Germinal center (tissue), 1 donor: Measurements from ENCODE around the gene ASTL.

Experiments used
- DNase-seq: peaks from one replicate; pipeline ENCODE4 v3.0.0; 2012; ENCODE audit warnings: mixed read lengths, low spot score

The ASTL gene

DNA sequence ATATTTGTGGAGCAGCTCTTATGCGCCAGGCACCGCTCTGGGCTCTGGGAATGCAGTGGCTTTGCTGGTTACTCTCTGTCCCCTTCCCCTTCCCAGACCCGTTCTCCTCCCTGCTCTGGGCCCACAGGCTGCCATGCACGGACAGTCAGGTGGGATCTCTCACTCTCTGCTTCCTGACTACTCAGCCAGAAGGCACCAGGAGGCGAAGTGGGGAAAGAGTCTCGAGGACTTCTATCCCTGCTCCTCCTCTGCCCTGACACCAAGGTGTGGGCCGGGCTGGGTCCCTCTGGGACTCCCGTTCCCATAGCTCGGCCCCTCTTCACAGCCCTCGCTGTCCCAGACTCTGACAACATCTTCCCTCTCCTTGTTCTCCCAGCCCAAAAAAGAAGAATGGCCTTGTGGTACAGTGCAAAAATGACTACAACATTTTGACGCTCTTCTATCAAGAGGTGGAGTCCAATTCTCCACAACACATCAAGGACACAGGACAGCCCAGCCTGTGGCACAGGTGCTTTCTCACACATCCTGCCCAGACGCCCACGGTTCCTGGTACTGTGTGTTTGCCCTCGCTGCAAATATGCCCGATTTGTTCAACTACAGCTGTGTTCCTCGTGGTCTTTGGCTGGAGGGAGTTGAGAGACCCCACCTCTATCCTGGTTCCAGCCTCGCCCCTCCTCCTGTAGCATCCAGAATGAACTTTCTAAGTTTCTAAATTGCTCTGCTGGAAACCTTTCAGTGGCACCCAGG lies 21.0 kb upstream of the ASTL start:
- peak; percentile 33 for DNase-seq

DNA sequence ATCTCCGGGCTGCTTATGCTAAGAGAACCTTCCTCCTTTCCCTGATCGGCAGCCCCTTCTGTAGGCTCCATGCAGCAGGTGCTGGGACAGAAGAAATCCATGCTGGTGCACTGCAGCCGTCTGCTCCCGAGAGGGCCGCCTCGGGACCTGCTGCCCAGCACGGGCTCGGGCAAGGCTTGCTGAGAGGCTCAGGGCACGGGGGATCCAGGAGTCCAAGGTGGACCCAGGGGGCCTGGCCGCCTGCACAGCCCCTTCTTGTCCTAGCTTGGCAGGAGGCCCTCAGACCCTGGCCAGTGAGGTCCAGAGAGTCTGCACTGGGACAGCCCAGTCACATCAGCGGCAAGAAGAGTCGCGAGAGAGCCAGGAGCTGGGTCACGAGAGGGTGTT lies 20.2 kb upstream of the ASTL start:
- DNase-seq, result no peak

DNA sequence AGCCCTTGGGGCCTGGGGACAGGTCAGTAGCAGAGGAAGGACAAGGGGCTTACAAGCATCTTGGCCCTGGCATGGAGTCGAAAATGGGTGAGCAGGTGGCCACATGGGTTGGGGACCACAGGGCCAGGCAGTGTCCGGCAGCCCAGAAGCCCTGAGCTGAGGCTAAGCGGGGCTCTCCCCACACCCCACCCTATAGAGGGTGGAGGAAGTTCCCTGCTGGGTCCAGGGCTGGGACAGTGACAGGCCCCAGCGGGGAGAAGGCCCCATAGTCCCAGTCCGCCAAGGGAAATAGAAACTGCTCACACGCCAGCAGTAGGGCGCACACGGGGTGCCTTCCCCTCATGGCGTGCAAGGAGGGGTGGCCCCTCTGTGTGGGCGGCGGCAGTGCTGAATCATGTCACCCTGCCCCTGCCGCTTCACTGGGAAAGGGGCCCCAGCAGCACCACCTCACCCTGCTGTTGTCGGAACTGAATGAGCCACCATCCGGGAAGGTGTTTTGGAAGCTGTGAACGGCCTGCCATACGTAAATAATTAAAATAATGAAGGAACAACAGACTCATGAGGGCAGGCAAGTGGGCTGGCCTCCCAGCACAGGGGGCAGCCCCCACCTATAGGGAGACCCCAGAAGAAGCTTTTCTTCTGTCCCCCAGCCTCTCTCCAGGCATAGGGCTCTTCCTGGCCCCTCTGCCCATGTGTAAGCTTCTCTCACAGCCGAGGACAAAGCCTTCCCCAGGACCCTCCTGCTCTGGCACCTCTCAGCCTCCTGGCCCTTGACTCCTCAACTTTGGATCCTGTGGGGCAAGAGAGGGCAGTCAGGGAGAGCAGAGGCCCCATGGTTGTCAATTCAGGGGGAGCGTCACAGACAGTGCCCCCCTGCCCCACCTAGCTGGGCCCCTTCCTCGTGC lies 19.6 kb upstream of the ASTL start:
- DNase-seq, result peak; percentile 68

DNA sequence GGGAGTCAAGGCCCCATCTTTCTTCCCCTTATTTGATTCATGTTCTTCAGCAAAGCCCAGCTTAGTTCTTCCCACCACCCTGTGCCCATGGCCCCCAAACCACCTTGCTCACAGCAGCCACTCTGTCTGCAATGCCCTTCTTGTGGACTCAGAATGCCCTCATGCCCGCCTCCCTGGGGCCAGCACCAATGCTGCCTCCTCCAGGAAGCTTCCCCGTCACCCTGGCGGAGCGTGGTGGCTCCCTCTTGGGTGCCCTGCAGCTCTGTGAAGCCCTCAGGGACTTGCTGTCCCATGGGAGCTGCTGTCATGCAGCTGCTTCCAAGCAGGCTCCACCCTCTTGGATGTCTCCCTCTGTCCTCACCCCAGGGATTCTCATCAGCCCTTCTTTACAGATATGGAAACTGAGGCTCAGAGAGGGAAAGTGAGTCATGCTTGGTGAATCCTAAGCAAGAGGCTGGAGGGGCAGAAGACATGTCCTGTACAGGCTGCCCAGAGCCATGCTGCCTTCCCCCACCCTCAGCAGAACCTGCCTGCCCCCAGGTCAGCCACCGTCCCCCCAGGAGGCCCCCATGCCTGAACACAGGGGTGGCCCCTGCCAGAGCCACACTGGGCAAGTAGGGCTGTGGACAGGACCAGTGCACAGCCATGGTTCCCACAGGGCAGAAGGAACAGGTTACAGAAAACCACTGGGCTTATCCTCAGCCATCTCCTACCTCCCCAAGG lies 18.8 kb upstream of the ASTL start:
- DNase-seq, result peak; percentile 81

DNA sequence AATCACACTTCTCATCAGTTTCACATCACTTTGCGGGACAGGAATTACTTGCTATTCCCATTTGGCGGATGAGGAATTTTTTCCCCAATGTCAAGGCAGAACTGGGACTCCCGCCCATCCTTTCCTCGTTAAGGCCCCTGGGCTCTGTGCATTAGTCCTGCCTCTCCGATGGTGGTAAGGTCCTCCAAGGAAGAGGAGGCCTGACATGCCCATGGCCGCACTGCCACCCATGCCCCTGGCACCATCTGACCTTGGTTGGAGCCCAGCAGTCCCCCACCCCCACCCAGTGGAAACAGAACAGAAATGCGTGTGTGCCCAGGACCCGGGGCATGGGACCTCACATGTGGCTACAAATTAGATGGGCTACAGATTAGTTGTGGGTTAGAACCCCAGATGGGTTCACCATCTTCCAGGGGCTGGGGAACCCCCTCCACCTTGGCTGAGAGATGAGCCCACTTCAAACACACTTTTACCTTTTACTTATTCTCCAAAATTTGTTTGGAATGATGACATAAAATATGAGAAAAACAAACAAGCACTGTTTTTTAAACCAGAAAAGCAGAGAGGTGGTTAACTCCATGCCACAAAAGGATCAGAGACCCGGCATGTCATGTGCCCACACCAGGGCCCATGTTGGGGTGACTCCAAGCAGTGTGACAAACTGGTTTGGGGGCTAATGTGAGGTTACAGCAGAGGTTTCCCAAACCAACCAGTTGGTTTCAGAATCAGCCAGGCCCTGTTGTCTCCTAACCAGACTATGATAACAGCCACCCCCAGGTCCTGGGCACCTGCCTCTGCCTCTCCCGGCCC lies 17.9 kb upstream of the ASTL start:
- DNase-seq, result peak; percentile 12

DNA sequence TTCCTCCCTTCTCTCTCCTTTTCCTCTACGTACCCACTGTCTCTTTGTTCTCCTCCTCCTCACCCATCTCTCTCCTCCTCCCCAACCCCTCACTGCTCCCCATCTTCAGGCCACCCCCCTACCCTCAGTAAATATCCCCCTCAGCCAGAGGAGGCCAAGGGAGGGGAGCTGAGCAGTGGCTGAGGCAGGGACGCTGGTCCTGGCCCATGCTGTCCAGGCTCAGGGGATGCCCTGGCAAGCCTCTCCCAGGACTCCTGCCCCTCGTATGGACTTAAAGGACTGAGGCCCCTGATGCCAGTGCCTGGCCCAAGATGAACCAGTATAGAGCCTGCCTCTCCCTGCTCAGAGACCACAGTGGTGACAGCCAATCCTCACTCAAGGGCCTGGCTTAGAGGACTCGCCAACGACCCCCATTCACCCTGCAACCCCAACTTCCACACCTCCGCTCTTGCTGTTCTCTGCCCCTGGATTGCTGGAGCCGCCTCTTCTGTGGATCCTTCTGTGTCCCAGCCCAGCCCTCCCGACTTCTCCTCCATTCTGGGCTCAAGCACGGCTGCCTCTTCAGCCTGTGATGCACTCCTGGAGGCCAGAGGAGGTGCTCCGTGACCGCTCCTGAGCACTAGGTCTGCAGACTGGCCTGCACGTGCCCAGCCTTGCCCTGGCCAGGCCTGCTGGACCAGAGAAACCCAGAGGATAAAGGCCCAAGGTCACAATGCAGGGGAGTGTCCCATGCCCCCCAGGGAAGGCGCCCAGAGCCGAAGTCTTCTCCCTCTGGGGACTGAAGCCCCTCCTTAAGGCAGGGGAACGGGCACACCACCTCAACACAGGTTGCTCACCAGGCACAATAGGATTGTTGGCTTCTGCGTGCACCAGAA lies 16.4 kb upstream of the ASTL start:
- DNase-seq, result no peak

DNA sequence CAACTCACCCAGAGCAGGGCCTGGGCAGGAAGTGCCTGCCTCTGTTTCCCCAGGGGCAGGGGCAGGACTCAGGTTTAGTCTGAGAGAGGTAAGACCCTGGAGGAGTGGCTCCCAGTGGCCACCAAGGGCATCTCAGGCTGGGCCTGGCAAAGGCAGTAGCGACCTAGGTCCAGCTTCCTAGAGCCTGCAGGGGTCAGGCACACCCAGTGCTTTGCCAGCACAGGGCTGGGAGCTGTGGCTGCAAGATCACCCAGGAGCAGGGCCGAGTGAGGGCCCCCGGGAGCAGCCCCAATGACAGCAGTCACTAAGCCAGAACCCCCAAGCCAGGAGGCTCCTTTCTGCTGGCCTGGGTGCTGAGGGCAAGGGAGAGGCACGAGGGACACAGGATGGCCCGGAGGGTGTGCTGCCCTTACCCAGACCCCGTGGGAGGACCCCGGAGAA lies 15.7 kb upstream of the ASTL start:
- DNase-seq, result no peak

DNA sequence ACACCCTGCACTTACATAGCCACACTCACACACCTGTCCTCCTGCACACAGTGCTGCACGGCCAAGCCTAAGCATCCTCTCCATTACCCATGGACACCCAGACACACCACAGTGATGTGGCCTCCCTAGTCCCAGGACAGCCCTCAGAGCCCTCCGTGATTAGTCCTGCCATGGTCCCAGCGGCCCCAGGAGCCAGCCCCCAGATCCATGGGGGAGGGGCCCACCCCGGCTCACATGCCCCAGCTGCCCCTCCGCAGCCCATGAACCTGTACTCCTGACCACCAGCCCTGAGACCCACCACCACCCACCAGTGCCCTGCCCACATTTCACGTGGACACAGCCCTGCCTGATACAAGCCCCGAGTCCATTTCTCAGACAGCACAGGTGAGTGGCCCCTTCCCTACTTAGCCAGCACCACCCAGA lies 15.0 kb upstream of the ASTL start:
- no peak for DNase-seq

DNA sequence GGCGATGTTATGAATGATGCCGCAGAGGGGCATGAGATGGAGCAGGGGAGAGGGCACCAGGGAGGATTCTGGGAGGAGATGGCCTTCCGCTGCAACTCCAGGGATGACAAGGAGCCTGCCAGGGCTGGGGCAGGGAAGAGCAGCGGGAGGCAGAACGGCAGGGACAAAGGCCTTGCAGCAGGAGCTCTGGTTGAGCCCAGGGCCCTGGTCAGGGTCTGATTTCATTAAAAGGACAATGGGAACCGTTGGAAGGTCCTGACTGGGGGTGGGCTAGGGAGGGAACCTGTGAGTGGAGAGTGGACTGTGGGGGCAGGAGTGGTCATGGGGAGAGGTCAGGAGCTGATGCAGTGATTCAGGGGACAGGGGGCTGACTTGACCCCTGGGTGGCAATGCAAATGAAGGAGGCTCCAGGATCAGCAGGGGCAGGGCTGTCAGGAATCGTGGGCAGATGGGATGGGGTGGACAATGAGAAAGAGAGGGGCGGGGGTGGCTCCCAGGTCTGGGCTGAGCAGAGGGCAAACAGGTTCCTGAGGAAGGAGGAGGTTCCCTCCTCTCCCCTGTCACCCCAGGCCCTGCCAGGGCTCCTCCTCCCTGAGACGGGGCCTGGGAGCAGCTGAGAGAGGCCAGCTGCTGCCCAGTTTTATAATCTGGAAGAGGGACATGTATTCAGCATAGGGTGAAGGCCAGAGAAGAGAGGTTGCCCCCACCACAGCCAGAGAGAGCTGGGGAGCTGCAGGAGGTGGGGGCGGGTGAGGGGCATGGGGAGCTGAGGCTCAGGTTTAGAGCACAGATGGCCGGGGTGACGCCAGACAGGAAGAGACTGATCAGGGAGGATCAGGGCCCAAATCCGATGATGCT lies 14.2 kb upstream of the ASTL start:
- no peak for DNase-seq

DNA sequence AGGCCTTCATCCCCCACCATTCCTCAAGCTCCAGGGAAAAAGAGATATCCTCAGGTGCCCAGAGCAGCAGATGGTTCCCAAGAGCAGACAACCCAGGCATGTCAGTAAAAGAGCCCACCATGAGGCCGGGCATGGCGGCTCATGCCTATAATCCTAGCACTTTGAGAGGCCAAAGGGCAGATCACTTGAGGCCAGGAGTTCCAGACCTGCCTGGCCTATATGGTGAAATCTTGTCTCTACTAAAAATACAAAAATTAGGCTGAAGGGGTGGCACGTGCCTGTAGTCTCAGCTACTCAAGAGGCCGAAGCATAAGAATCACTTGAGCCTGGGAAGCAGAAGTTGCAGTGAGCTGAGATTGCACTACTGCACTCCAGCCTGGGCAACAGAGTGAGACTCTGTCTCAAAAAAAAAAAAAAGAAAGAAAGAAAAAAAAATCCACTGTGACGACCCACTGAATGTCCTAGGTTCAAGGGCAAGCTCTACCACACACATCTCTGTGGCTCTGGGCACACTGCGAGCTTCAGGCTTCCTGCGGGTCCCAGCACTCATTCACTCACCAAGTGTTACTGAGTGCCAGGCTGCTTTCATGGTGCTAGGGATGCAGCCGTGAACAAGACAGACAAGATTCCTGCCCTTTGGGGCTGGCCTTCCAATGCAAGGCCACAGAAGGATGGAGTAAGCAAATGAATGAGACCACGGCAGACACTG lies 13.4 kb upstream of the ASTL start:
- no peak for DNase-seq

DNA sequence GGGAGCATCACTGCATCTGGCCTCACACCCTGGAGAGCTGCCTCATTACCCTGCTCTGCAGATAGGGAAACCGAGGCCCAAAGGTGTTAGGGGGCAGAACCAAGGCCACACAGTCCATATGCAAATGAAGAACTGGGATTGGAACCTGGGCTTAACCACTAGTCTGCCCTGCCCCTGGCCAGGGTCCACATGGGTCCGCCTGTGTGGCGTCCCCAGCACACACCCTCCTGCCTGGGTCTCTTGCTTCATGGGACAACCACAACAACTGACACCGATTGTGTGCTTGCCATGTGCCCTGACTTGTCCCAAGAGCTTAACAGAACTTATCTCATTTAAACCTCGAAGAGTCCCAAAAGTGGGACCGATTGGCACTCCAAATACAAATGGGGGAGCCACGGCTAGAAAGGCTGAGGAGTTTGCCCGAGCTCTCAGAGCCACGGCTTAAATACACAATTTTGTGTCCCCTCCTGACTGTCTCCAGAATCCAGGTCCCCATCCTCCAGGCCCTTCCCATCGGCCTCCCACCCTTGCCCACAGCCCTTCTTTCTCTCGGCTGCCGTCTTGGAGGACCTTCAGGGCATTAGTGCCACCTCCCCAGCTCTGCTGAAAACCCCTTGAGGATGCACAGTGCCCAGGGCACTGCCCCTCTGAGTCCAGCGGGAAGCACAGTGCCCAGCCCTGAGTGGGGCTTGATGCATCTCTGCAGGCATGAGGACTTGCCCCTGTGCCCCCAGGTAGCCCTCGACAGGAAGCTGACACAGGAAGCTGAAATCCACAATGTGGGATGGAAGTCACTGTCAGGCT lies 12.7 kb upstream of the ASTL start:
- no peak for DNase-seq

DNA sequence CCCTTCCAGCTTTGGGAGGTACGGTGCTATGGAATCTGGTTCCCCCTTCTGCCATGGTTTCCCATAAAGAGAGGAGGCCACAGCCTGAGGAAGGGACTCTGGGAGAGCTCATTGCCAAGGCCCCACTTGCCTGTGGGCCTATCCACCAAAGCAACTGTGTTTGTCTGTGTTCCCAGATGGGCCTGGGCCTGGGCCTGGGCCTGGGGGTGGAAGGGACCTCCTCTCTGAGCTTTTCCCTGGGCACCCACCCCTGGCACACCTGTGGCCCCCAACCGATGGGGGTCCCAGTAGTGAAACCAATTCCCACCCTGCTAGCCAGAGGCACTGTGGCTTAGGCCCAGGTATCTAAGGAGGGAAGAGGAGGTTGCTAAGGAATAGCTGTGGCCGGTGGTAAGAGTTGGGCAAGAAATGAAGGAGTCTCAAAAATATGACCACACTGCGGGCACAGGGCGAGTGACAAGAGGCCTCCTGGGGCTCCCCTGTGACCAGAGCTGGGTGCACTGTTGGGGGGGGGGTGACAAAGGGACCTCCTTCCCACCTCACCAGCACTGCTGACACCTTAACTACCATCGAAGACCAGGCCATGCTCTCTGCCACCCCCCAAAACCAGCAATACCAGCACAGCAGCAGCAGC lies 11.8 kb upstream of the ASTL start:
- no peak for DNase-seq

DNA sequence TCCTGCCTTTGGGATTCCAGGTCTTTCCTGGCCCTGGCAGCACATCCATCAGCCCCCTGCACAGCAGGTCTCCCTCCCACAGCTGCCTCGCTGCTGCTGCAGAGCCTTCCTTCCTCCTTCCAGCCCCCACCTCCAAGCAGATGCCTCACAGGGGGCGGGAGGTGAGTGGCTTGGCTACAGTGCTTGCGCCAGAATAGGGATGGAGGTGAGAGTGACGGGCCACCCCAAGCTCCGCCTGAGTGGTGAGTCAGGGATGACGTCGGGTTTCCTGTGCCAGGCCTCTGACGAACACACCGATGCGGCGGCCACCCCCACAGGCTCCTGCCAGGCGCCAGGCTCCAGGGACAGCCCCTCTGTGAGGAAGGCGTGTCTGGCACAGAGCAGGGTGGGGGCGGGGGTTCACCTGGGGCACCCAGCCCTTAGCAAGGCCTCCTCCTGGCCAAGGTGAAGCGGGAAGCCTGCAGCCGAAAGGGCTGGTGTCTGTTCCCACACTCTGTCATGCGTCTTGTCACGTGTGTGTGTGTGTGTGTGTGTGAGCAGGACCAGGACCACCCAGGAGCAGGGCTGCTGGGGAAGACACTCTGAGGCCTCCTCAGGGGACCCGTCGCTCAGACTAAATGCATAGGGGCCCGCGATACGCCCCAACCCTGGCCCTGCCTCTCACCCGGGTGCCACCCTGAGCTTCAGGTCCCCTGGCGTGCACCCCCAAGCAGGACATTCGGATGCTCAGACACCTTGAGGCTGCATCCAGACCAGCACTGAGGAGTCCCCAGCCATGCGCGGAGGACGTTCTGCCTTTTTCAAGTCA lies 10.3 kb upstream of the ASTL start:
- peak; percentile 85 for DNase-seq

DNA sequence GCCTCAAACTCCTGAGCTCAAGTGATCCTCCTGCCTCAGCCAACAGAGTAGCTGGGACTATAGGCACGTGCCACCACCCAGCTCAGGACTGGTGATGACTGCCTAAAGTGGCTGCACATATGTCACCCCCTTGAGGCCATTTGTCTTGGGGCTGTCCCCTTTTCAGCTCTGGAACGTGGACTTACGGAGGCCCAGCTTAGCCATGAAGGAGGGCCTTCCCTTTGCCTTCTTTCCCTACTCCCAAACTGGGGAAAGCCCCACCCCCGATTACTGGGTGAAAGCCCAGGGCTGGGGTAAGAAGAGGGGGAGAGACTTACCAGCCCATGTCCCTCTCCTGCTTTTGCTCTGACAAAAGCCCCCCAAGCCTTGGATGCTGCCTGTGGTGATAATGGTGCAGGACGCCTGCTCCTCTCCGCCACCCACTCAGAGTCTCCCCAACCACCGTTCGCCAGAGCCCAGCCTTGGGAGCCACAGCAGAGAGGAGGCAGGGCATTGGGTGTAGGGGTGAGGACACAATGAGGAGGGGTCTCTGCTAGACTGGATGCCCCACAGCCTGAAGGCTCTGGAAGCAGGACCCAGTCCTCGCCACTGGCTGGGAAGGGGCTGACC lies 9.4 kb upstream of the ASTL start:
- DNase-seq, result no peak

DNA sequence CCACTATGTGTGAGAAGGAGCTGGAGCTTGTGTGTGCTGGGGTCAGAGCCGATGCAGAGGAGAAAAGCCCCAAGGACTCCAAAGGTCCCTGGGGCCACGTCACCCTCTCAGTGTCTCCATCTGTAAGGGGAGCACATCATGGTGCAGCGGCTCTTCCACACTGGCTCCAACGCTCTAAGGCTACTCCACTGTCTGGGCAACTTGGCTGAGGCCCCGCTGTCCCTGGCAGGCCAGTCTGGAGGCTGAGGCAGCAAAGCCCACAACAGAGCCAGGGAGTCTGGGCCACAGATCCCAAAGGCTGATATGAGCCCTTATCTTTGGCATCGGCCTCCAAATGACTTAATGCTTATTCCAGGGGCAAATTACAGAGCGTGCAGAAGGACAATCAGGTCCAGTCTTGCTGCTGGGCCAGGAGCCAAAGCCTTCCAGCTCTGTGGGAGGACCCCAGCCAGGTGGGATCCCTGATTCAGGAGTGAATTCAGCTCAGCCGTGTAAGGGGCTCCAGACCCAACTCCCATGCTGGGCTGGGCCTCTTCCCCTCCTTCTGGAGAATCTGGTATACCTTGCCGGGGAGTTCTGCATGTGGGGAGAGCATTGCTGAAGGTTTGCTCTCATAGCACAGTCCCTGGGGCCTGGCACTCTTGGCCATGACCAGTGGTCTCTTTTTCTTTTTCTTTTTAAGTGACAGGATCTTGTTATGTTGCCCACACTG lies 8.7 kb upstream of the ASTL start:
- no peak for DNase-seq
